AG04449 (cell line): ENCODE results near the gene PDZD11.
"Not testable (repeated sequence)": the region's sequence is repeated elsewhere in the genome, so short reads cannot be mapped to it uniquely, and the experiment has no call there.

Experiments
- CTCF ChIA-PET: fragments of 350-600 bp; formaldehyde crosslinking; extraction: SDS; loops from one replicate; lab custom pipeline; 2021; ENCODE audit warnings: antibody characterized with exemption; lab: Yijun Ruan, JAX
- POLR2A ChIA-PET: fragments of 400-600, 350-600 bp; formaldehyde crosslinking; extraction: SDS; loops from one replicate; lab custom pipeline; 2020; ENCODE audit warnings: antibody characterized with exemption, inconsistent platforms; lab: Yijun Ruan, JAX
- DNase-seq: peaks from one replicate; pipeline ENCODE4 v3.0.0-alpha.2; 2010; ENCODE audit warnings: low read depth, low spot score
- H3K4me3 ChIP-seq: 2 replicates; pipeline ENCODE4 v1.5.1; 2011; ENCODE audit warnings: low read depth, mild to moderate bottlenecking, control low read depth, low read length
- TF ChIP-seq, protein P1 (sequence below): IDR thresholded peaks from one replicate; pipeline ENCODE4 v1.5.1; 2011; ENCODE audit warnings: mild to moderate bottlenecking, moderate library complexity, low read length, control low read depth, inconsistent platforms; ENCODE audit not compliant: insufficient read depth; ENCODE audit errors: missing control alignments

The PDZD11 gene

DNA sequence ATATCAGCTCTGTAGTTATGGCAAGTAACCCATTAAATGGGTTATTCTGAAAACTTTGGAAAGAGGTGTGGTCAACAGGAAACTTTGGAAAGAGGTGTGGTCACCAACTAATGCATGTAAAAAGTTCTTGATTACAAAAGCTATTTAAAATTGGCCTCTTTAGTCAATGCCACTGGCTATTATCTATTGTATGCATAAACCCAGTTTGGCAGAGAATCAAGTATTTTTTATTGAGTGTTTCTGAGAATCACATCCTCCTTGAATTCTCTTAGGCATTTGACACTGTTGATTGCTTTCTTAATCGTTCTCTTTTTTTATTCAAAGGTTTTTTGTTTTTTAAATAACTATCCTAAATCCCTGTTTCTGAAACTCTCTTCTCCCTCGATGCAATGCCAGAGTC is 37.2 kb downstream of the PDZD11 start:
- H3K4me3 ChIP-seq: no peak overlapping the region
- DNase-seq: no peak
- ChIA-PET CTCF (no interaction called here), POLR2A (no interaction called here)
- TF ChIP-seq, protein P1, sequence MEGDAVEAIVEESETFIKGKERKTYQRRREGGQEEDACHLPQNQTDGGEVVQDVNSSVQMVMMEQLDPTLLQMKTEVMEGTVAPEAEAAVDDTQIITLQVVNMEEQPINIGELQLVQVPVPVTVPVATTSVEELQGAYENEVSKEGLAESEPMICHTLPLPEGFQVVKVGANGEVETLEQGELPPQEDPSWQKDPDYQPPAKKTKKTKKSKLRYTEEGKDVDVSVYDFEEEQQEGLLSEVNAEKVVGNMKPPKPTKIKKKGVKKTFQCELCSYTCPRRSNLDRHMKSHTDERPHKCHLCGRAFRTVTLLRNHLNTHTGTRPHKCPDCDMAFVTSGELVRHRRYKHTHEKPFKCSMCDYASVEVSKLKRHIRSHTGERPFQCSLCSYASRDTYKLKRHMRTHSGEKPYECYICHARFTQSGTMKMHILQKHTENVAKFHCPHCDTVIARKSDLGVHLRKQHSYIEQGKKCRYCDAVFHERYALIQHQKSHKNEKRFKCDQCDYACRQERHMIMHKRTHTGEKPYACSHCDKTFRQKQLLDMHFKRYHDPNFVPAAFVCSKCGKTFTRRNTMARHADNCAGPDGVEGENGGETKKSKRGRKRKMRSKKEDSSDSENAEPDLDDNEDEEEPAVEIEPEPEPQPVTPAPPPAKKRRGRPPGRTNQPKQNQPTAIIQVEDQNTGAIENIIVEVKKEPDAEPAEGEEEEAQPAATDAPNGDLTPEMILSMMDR: no peak

DNA sequence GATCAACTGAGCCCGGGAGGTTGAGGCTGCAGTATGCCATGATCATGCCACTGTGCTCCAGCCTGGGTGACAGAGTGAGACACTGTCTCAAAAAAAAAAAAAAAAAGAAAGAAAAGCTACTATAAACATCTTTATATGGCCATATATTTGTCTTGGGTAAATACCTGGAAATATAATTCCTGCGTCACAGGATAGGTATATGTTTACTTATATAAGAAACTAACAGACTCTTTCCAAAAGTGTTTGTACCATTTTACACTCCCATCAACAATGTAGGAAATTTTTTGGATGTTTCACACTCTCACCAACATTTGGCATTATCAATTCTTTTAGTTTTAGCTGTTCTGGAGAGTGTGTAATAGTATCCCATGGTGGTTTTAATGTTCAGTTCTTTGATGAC is 42.5 kb downstream of the PDZD11 start:
- ChIA-PET POLR2A (no interaction called here), CTCF (no interaction called here)
- H3K4me3 ChIP-seq: no peak overlapping the region
- DNase-seq: no peak
- TF ChIP-seq, protein P1: no peak

DNA sequence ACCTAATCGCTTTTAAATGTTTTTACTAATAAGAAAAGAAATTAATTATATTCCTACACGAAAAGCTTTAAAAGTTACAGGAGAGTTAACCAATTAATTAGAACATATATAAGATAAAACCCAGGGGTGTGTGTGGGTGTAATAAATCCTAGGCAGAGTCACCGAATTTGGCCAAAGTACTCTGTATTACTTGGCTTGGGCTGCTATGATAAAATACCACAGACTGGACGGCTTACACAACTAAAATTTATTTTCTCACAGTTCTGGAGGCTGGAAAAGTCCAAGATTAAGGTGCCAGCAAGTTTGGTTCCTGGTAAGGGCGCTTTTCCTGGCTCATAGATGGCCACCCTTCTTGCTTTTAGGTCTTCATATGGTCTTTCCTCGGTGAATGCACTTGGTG is 44.8 kb downstream of the PDZD11 start:
- ChIA-PET POLR2A (no interaction called here), CTCF (no interaction called here)
- TF ChIP-seq, protein P1: no peak
- no peak for DNase-seq
- no peak overlapping the region for H3K4me3 ChIP-seq

DNA sequence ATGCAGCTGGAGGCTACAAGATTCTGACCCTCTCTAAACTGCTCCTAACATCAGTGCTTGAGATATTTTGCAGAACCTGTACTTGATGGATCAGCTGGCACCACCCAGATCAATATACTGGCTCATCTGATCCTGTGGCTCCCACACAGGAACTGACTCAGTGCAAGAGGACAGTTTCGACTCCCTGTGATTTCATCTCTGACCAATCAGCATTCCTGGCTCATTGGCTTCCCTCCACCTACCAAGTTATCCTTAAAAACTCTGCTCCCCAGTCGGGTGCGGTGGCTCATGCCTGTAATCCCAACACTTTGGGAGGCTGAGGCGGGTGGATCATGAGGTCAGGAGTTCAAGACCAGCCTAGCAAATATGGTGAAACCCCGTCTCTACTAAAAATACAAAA is 46.1 kb downstream of the PDZD11 start:
- DNase-seq, H3K4me3 ChIP-seq, POLR2A ChIA-PET, CTCF ChIA-PET: not testable (repeated sequence)

DNA sequence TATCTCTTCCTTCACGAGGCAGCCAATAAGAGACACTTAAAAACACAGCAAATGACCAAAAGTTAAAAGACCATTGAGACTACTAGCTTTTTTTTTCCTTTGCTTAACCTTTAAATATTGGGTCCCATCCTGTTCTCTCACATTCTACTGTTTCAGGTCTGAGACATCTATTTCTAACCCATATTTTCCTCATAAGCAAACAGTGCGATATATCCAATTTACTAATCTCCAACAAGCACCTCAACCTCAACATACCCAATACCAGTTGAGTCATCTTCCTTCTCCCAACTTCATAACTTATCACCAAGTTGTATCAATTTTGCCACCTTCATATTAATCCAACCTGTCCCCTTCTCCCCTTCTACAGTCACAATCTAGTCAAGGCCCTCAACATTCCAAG is 48.2 kb downstream of the PDZD11 start:
- ChIA-PET POLR2A (no interaction called here), CTCF (no interaction called here)
- DNase-seq: no peak
- TF ChIP-seq, protein P1: no peak
- no peak overlapping the region for H3K4me3 ChIP-seq

DNA sequence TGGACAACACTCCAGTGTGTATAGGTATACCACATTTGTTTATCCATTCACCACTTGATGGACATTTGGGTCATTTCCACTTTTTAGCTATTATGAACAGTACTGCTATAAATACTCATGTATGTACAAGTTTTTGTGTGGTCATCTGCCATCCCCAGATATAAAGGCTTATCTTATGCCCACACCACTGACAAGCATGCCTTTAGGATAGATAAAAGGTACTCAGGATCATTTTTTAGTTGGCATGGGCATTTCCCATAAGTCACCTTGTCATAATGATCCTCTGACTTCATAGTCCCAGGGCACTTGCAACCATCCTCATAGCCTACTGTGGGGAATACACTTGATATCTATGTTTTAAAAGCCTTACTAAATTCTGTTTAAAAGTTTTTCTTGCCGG is 49.0 kb downstream of the PDZD11 start:
- ChIA-PET POLR2A (no interaction called here), CTCF (no interaction called here)

More for the DNA sequence above, 49.0 kb downstream of the PDZD11 start:
- TF ChIP-seq, protein P1: no peak
- DNase-seq: no peak
- no peak overlapping the region for H3K4me3 ChIP-seq
